Stimulated activated naive CD4-positive, alpha-beta T cell treated with Interleukin-2 at 50 U/mL for 16 hours (primary cell): ENCODE measurements around the gene DAAM1.

Source experiments
- DNase-seq: peaks from one replicate; lab custom pipeline; 2025; lab: John Stamatoyannopoulos, UW

Gene DAAM1

GRCh38 chr14:59363531-59364226 is 175.2 kb downstream of the DAAM1 start:
- DNase-seq = no peak

GRCh38 chr14:59370158-59370742 is 181.8 kb downstream of the DAAM1 start:
- no peak for DNase-seq

- DNase-seq = no peak
Measured at GRCh38 chr14:59371771-59372170, 183.3 kb downstream of the DAAM1 start.

- DNase-seq = no peak
Measured at GRCh38 chr14:59374048-59374447, 185.6 kb downstream of the DAAM1 start.

GRCh38 chr14:59376686-59377085 is 188.2 kb downstream of the DAAM1 start:
- no peak for DNase-seq

- no peak for DNase-seq
Measured at GRCh38 chr14:59377491-59377890, 189.0 kb downstream of the DAAM1 start.

GRCh38 chr14:59377991-59378601 is 189.6 kb downstream of the DAAM1 start:
- no peak for DNase-seq

- DNase-seq = no peak
Measured at GRCh38 chr14:59389936-59390335, 201.5 kb downstream of the DAAM1 start.

- no peak for DNase-seq
Measured at GRCh38 chr14:59391388-59391787, 202.9 kb downstream of the DAAM1 start.

GRCh38 chr14:59394268-59394667 is 205.8 kb downstream of the DAAM1 start:
- no peak for DNase-seq

- no peak for DNase-seq
Measured at GRCh38 chr14:59395672-59396071, 207.2 kb downstream of the DAAM1 start.

GRCh38 chr14:59398841-59399240 is 210.4 kb downstream of the DAAM1 start:
- no peak for DNase-seq

GRCh38 chr14:59406454-59407245 is 218.2 kb downstream of the DAAM1 start:
- DNase-seq = no peak

GRCh38 chr14:59407246-59408010 is 219.0 kb downstream of the DAAM1 start:
- DNase-seq = no peak

GRCh38 chr14:59415836-59416602 is 227.6 kb downstream of the DAAM1 start:
- no peak for DNase-seq

- DNase-seq = no peak
Measured at GRCh38 chr14:59417311-59417710, 228.8 kb downstream of the DAAM1 start.

GRCh38 chr14:59419303-59419702 is 230.8 kb downstream of the DAAM1 start:
- DNase-seq = no peak
